GM19099 (cell line): ENCODE measurements around the gene VSIR.

Experiments used
- POLR2A ChIP-seq: IDR thresholded peaks from 3 replicates; pipeline ENCODE4 v1.6.1; 2011; ENCODE audit warnings: low read depth; ENCODE audit not compliant: insufficient read length; ENCODE audit errors: extremely low read depth

Gene VSIR

GRCh38 chr10:71703577-71703976 is 69.7 kb downstream of the VSIR start:
- TF ChIP-seq POLR2A, result no peak

- TF ChIP-seq POLR2A, result no peak
These were observed 71.7 kb downstream of the VSIR start for GRCh38 chr10:71701496-71702132.

GRCh38 chr10:71700731-71701368 is 72.5 kb downstream of the VSIR start:
- no peak for TF ChIP-seq POLR2A

GRCh38 chr10:71698737-71699136 is 74.6 kb downstream of the VSIR start:
- TF ChIP-seq POLR2A, result no peak

GRCh38 chr10:71697938-71698709 is 75.2 kb downstream of the VSIR start:
- no peak for TF ChIP-seq POLR2A
